CD14-positive monocyte (primary cell): Measurements from ENCODE around the gene CFAP299. TPM values are rescaled to one million over a fixed set of nuclear protein-coding genes. Genes with fewer than 3 reads are reported as not detected.
"Not testable (repeated sequence)": the region's sequence is repeated elsewhere in the genome, so short reads cannot be mapped to it uniquely, and the experiment has no call there.

Experiments
- DNase-seq, 3 donors: peaks; one replicate each; pipeline ENCODE4 v3.0.0-alpha.2; 2011 to 2022
- H2AFZ ChIP-seq: 2 replicates; pipeline ENCODE4 v1.6.0; 2012; ENCODE audit warnings: mild to moderate bottlenecking, low read depth, low read length, inconsistent platforms; ENCODE audit not compliant: insufficient read depth, poor library complexity, severe bottlenecking
- H3K27ac ChIP-seq, 2 donors: 1 replicate in 1 of 2; 2 replicates in 1 of 2; pipeline ENCODE4 v1.5.1; 2012 to 2013; ENCODE audit warnings: low read length in 2 of 2, control low read depth in 1 of 2, inconsistent platforms in 1 of 2, low read depth in 1 of 2, mild to moderate bottlenecking in 1 of 2
- H3K27me3 ChIP-seq, 2 donors: one replicate each; pipeline versions ENCODE4 v1.6.0 to v1.6.1; 2011 to 2013; ENCODE audit warnings: low read length in 2 of 2; ENCODE audit not compliant: control insufficient read depth in 2 of 2, insufficient read depth in 2 of 2
- H3K36me3 ChIP-seq, 2 donors: replicated peaks in 1 of 2; 1 replicate in 1 of 2; 2 replicates in 1 of 2; pipeline versions ENCODE4 v1.5.1 to v1.6.1; 2012 to 2013; ENCODE audit warnings: low read length in 2 of 2, control low read depth in 1 of 2, inconsistent platforms in 1 of 2, mild to moderate bottlenecking in 1 of 2; ENCODE audit not compliant: insufficient read depth in 2 of 2, control insufficient read depth in 1 of 2
- H3K4me1 ChIP-seq, 2 donors: 1 replicate in 1 of 2; 2 replicates in 1 of 2; pipeline versions ENCODE4 v1.5.1 to v1.6.1; 2012 to 2013; ENCODE audit warnings: low read length in 2 of 2, control low read depth in 1 of 2, inconsistent platforms in 1 of 2, mild to moderate bottlenecking in 1 of 2, moderate library complexity in 1 of 2; ENCODE audit not compliant: insufficient read depth in 2 of 2, control insufficient read depth in 1 of 2
- H3K4me2 ChIP-seq: replicated peaks from 2 replicates; pipeline ENCODE3; 2012; ENCODE audit warnings: low read length, moderate library complexity, mild to moderate bottlenecking; ENCODE audit not compliant: poor library complexity, severe bottlenecking; ENCODE audit errors: extremely low read depth
- H3K4me3 ChIP-seq, 3 experiments: fragments of 200-600 bp in 1 of 3; sonication (generic) in 1 of 3; replicated peaks in 1 of 3; 1 replicate in 2 of 3; 2 replicates in 1 of 3; pipeline ENCODE4 v1.5.1; 2011 to 2013; ENCODE audit warnings: low read length in 3 of 3, mild to moderate bottlenecking in 3 of 3, control low read depth in 2 of 3, low read depth in 2 of 3, inconsistent platforms in 1 of 3, moderate library complexity in 1 of 3
- H3K79me2 ChIP-seq: 2 replicates; pipeline ENCODE4 v1.6.0; 2012; ENCODE audit warnings: mild to moderate bottlenecking, control low read depth, inconsistent platforms, low read length, moderate library complexity; ENCODE audit not compliant: insufficient read depth
- H3K9ac ChIP-seq: 2 replicates; pipeline ENCODE4 v1.6.0; 2017; ENCODE audit warnings: low read length, mild to moderate bottlenecking; ENCODE audit not compliant: insufficient read depth, poor library complexity, severe bottlenecking
- H3K9me3 ChIP-seq, 2 donors: replicated peaks in 1 of 2; 1 replicate in 1 of 2; 2 replicates in 1 of 2; pipeline versions ENCODE4 v1.5.1 to v1.6.1; 2012 to 2013; ENCODE audit warnings: low read length in 2 of 2, control low read depth in 1 of 2; ENCODE audit not compliant: control insufficient read depth in 1 of 2, insufficient read depth in 1 of 2
- H4K20me1 ChIP-seq: 2 replicates; pipeline ENCODE4 v1.6.0; 2012; ENCODE audit warnings: mild to moderate bottlenecking, low read length, control low read depth, moderate library complexity; ENCODE audit not compliant: insufficient read depth
- H3K27ac Mint-ChIP-seq, 7 donors: one replicate each; pipeline ENCODE4 v1.8.0; 2020; ENCODE audit warnings: mild to moderate bottlenecking in 7 of 7, mixed read lengths in 7 of 7, moderate library complexity in 6 of 7, inconsistent platforms in 2 of 7
- H3K27me3 Mint-ChIP-seq, 3 donors: one replicate each; pipeline ENCODE4 v1.8.0; 2021 to 2022; ENCODE audit warnings: low read depth in 3 of 3, mild to moderate bottlenecking in 3 of 3, mixed read lengths in 3 of 3, moderate library complexity in 3 of 3, inconsistent platforms in 1 of 3
- H3K36me3 Mint-ChIP-seq, 2 donors: one replicate each; pipeline ENCODE4 v1.8.0; 2020; ENCODE audit warnings: mixed read lengths in 2 of 2, inconsistent platforms in 1 of 2, mild to moderate bottlenecking in 1 of 2
- H3K4me1 Mint-ChIP-seq: one replicate; pipeline ENCODE4 v1.8.0; 2020; ENCODE audit warnings: mild to moderate bottlenecking, mixed read lengths
- H3K4me3 Mint-ChIP-seq, 2 donors: one replicate each; pipeline ENCODE4 v1.8.0; 2020; ENCODE audit warnings: mild to moderate bottlenecking in 2 of 2, mixed read lengths in 2 of 2, moderate library complexity in 1 of 2
- H3K9me3 Mint-ChIP-seq, 7 donors: one replicate each; pipeline ENCODE4 v1.8.0; 2020 to 2022; ENCODE audit warnings: mixed read lengths in 7 of 7, mild to moderate bottlenecking in 6 of 7, moderate library complexity in 6 of 7, inconsistent platforms in 2 of 7
- WGBS: methylation state at CpG from one replicate; pipeline ENCODE4 v1.1.5; 2013; ENCODE audit warnings: missing lambda C conversion rate; ENCODE audit not compliant: insufficient coverage; 5-methylcytosine and 5-hydroxymethylcytosine counted together
- intact Hi-C, 2 donors: fragments of 100-400 bp; cut with micrococcal nuclease; formaldehyde crosslinking; loops; one replicate each; pipeline versions ENCODE4 v1.15.0 to v1.15.1; 2023
- polyA plus RNA-seq, 3 donors: library from polyadenylated mRNA; depleted of rRNA in 1 of 3; unstranded in 2 of 3; stranded (reverse) in 1 of 3; fragments of 300-500 nt in 2 of 3; fragments of >200 nt in 1 of 3; fragmentation: Illumina TruSeq in 2 of 3; gene quantifications; 1 replicate in 2 of 3; 2 replicates in 1 of 3; pipeline ENCODE4 v1.2.3, GENCODE V29; 2012 to 2021
- TF ChIP-seq, protein P1 (sequence below): fragments of 200-600 bp; IDR thresholded peaks from one replicate; pipeline ENCODE4 v1.8.0; 2022; ENCODE audit warnings: antibody characterized with exemption, mild to moderate bottlenecking

Gene CFAP299
- polyA plus RNA-seq, 3 donors: not detected

DNA sequence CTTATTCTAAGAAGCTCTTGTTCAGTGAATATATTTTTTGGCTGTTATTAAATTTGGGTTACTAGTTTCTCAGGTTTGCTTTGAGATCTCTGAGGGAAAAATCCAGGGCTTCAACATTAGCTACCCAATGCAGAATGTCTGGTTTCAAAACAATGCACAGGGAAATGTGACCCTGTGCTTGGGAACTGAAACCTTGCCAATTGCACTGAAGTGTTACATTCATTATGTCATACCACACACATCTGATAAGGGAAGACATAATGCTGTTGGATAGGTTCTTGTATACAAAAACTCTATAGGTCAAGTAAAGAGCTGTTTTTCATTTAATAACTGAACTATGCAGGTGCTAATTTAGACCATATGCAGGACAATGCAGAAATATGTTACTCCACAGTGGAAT is 349.7 kb downstream of the CFAP299 start:
- Histone ChIP-seq H2AFZ (no peak overlapping the region), H3K27me3 (no peaks in the 10 kb centered on the region), H3K9ac (no peak overlapping the region), H3K79me2 (no peaks in the 10 kb centered on the region), H3K4me1 (no peaks in the 10 kb centered on the region), H3K36me3 (no peaks in the 10 kb centered on the region), H4K20me1 (no peaks in the 10 kb centered on the region), H3K9me3 (no peaks in the 10 kb centered on the region), H3K4me3 (no peak overlapping the region), H3K27ac (no peak overlapping the region), H3K4me2 (no peak overlapping the region)
- no peak overlapping the region for H3K4me3 Mint-ChIP-seq
- H3K9me3 Mint-ChIP-seq: peaks cover 3 to 19% (median 8%) of the 10 kb centered on the region in 7 donors
- DNase-seq: no peak
- intact Hi-C loops: no loop called here
- H3K36me3 Mint-ChIP-seq: no peaks in the 10 kb centered on the region
- TF ChIP-seq, protein P1, sequence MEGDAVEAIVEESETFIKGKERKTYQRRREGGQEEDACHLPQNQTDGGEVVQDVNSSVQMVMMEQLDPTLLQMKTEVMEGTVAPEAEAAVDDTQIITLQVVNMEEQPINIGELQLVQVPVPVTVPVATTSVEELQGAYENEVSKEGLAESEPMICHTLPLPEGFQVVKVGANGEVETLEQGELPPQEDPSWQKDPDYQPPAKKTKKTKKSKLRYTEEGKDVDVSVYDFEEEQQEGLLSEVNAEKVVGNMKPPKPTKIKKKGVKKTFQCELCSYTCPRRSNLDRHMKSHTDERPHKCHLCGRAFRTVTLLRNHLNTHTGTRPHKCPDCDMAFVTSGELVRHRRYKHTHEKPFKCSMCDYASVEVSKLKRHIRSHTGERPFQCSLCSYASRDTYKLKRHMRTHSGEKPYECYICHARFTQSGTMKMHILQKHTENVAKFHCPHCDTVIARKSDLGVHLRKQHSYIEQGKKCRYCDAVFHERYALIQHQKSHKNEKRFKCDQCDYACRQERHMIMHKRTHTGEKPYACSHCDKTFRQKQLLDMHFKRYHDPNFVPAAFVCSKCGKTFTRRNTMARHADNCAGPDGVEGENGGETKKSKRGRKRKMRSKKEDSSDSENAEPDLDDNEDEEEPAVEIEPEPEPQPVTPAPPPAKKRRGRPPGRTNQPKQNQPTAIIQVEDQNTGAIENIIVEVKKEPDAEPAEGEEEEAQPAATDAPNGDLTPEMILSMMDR: no peak
- H3K27me3 Mint-ChIP-seq: peaks cover 0 to 4% (median 2%) of the 10 kb centered on the region in 3 donors
- H3K27ac Mint-ChIP-seq: no peak overlapping the region
- H3K4me1 Mint-ChIP-seq: no peaks in the 10 kb centered on the region

DNA sequence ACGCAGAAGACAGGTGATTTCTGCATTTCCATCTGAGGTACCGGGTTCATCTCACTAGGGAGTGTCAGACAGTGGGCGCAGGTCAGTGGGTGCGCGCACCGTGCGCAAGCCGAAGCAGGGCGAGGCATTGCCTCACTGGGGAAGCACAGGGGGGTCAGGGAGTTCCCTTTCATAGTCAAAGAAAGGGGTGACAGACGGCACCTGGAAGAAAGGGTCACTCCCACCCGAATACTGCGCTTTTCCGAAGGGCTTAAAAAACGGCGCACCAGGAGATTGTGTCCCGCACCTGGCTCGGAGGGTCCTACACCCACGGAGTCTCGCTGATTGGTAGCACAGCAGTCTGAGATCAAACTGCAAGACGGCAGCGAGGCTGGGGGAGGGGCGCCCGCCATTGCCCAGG is 352.2 kb downstream of the CFAP299 start:
- H3K27ac Mint-ChIP-seq, H2AFZ ChIP-seq, H3K9ac ChIP-seq, H3K4me2 ChIP-seq, H3K36me3 ChIP-seq, DNase-seq, H4K20me1 ChIP-seq, H3K4me1 ChIP-seq, H3K27ac ChIP-seq, H3K27me3 ChIP-seq, H3K79me2 ChIP-seq, H3K36me3 Mint-ChIP-seq, H3K4me3 Mint-ChIP-seq, intact Hi-C loops, H3K4me3 ChIP-seq, H3K9me3 ChIP-seq, H3K27me3 Mint-ChIP-seq, H3K4me1 Mint-ChIP-seq: not testable (repeated sequence)
- WGBS: 97% methylated on average over 9 of the region's 23 CpGs
- peaks cover 3 to 19% (median 8%) of the 10 kb centered on the region in 7 donors for H3K9me3 Mint-ChIP-seq
